DMS114 treated with DMSO at 0.1 percent for 48 hours (cell line): ENCODE data around the gene ACOXL.

Source experiments
- DNase-seq: peaks from one replicate; lab custom pipeline; 2025; ENCODE audit not compliant: unreplicated experiment; lab: John Stamatoyannopoulos, UW

Gene ACOXL

DNA sequence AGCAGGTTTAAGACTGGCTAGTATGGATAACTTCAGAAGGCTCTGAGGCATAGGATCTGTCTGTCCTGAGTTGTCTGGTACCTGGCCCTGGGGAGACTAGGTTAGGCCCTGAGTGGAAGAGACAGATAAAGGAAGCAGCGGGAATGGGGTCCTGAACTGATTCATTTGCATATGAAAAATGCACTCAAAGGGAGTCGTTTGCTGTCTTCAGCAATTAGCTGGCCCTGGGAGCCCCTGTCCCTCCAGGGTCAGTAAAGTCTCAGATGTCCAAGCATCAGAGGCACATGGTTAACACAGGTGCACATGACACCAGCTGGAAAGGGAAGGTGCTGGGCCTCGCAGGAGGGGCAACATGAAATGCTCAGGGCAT, 172.4 kb downstream of the ACOXL start:
- no peak for DNase-seq

DNA sequence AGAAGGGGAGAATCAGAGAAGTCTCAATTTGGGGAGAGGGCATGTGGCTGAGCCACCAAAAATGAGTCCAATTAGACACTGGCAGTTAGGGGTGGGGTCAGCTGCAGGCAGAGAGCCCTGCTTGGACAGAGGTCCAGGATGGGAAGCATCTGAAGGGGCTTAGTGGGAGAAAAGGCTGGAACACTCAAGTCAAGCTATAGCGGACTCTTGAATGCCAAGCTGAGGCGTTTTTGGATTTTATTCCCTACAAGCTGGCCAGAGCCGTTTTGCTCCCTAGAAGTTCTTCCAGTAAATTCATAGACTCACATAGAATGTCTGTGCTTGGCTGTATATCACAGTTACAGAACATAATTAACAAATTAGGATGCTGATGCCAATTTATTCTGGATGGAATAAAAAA, 172.8 kb downstream of the ACOXL start:
- DNase-seq = no peak

DNA sequence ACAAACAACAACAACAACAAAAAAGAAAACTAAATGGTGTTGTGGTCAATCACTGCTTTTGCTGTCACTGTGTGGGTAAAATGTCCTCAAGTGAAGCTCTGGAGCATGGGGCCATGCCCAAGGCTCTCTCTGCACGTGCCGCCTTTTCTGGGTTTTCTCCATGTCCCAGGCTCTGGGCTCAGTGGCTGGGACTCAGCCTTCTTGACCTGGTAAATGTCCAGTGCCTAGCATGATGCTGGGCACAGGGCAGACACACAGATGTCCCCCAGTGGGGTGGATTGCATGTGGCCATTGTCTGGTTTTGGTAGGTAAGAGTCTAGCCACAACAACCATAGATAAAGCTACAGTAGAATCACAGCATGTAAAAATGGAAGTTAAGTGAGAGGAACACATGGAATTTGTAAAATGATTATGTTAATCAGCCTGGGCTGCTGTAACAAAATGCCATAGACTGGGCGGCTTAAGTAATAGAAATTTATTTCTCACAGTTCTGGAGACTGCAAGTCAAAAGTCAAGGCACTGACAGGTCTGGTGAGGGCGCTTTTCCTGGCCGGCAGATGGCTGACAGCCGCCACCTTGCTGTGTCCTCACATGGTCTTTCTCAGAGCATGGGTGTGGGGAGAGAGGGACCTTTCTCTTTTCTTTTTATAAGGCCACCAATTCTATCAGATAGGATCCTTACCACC, 174.4 kb downstream of the ACOXL start:
- no peak for DNase-seq

DNA sequence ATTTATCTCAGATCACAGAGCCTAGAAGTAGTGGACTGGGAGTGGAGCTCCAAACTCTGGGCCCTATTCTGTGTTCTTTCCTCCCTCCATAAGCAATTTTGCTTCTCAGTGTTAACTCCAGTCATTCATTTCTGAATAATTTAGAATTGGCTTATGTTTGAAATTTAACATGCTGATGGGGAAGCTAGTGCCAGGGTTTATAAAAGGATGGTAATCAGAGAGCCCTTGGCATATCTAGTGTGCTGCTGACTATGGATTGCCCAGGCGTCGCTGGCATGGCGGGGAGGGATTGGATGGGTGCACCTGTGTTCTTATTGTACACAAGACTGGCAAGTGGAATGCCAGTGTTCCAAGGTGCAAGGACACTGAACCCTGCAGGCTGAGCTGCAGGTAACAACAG, 177.1 kb downstream of the ACOXL start:
- no peak for DNase-seq

DNA sequence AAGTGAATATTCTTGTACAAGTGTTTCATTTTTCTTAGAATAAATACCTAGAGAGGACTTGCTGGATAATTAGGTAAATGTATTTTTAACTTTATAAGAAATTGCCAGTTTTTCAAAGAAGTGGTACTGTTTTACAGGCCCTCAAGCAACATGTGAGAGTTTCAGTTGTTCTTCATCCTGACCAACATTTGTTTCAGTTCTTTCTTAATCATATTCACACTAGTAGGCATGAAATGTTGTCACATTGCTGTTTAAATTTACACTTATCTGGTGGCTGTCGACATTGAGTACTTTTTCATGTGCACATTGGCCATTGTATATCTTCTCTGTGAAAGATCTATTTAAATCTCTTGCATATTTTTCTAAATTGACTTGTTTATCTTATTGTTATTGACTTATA, 178.1 kb downstream of the ACOXL start:
- no peak for DNase-seq

DNA sequence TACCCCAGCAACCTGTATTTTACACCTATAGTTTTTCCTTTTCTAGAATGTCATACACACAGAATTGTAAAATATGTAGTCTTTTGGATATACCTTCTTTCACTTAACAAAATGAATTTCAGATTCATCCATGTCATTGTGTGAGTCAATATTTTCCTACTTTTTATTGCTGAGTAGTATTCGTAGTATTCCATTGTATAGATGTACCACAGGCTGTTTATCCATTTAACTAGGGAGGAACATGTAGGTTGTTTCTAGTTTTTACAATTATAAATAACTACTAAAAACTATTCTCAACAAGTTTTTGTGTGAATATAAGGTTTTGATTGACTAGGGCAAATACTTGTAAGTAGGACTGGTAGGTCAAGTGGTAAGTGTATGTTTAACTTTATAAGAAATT, 187.4 kb downstream of the ACOXL start:
- no peak for DNase-seq

DNA sequence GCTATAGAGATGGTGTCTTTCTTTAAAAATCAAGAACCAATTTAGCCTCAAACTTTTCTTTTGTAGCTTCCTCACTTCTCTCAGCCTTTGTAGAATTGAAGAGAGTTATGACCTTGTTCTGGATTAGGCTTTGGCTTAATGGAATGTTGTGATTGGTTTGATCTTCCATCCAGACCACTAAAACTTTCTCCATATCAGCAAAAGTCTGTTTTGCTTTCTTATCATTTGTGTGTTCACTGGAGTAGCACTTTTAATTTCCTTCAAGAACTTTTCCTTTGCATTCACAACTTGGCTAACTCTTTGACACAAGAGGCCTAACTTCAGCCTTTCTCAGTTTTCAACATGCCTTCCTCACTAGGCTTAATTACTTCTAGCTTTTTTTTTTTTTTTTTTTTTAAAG, 193.1 kb downstream of the ACOXL start:
- no peak for DNase-seq

DNA sequence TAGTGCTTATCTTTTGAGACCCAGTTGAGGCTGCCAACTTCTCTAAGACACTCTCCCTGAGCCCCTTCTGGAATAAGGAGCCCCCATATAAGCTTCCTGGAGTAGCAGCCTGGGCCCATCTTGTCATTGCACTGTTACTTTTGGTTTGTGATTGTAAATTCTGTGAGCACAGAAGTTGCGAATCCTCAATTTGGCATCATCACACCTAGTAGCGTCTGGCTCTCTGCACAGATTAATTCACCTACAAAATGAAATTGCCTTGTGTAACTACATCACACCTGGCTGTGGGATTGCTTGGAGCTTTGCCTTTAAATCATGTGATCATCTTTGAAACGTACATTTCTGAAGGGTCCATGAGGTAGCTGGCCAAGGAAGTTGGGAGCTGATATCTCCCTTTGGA, 195.2 kb downstream of the ACOXL start:
- DNase-seq = no peak

DNA sequence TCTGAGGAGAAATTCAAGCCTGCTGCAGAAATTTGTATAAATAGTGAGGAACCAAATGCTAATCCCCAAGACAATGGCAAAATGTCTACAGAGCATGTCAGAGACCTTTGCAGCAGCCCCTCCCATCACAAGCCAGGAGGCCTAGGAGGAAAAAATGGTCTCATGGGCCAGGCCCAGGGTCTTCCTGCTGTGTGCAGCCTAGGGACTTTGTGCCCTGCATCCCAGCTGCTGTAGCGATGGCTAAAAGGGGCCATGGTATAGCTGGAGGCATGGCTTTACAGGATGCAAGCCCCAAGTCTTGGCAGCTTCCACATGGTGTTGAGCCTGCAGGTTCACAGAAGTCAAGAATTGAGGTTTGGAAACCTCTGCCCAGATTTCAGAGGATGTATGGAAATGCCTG, 197.2 kb downstream of the ACOXL start:
- no peak for DNase-seq

DNA sequence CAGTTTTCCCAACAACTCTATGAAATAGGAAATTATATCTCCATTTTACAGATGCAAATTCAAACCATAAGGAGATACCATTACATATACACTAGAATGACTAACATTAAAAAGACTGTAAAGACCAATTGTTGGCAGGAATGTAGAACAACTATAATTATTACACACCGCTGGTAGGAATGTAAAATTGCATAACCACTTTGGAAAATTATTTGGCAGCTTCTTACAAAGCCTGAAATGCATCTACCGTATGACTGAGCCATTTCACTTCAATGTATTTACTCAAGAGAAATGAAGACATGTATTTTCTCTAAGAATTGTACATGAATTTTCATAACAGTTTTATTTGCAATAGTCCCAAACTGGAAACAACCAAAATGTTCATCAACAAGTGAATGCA, 199.3 kb downstream of the ACOXL start:
- DNase-seq = no peak

DNA sequence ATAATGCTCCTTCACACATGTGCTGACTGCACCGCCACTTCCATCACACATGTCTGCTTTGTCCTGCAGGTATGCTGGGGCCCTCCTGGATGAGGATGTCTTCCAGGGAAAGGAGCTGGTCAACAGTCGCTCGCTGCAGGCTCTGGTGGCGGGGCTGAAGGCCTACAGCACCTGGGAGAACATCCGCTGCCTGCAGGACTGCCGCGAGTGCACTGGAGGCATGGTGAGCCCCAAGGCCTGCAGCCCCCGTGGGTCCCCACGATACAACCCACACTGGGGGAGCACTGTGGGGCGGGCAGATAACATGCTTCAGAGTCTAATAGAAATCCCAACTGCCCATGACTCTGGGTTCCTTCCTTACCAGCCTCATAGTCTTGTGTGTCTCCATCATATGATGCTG, 201.0 kb downstream of the ACOXL start:
- DNase-seq = no peak

DNA sequence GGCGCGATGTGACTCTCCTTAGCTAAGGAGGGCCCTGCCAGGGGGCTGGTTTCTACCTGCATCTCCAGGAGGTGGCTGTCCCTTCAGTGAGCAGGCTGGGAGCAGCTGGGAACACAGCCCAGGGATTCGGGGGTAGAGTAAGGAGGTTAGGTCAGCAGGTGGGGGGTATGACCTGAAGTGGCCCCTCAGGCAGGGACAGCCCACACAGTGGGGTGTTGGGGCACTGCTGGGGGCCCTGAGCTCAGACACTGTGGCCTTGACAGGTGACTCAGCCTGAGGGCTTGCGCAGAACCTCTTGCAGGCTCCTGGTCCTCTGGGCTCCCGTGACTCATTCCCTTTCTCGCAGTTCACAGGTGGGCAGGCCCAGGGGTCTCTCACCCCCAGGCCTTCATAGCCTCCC, 202.6 kb downstream of the ACOXL start:
- DNase-seq = no peak

DNA sequence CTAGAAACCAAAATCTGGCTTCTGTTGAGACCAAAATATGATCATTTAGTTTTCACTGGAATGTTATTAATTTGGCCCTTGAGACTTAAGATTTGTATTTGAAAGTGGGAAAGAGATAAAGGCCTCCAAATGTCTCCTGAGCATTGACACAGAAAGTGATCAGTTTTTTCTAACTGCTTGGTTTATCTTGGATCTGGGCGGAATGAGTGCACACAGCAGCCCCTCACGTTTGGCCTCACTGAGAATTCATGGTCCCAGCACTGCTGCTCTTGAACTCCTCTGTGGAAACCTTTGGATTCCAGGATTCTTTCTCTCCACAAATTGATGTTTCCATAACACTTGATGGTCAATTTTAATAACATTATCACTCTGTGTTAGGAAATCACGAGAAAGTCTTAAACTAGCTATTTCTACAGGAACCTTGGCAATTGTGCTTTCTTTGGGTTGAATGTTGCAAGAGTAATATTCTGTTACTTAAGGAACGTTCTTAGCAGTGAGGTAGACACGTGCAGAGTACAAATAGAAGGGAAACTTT, 208.1 kb downstream of the ACOXL start:
- no peak for DNase-seq

DNA sequence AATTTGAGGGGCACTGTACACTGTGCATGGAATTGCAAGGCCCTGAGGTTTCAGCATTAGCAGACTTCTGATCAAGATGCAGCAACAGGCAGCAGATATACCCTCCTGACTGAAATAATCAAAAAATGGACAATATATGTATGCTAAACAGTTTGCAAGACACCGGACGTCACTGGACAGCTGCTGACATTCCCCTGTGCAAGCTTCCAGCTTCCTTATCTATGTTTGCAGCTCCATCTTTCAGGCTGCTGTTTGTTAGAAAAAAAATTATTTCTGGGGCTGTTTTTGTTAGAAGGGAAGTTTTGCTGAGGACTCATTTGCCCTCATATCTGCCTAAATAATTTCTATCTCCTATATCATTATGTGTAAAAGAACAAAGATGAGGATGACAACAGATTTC, 208.9 kb downstream of the ACOXL start:
- DNase-seq = no peak

DNA sequence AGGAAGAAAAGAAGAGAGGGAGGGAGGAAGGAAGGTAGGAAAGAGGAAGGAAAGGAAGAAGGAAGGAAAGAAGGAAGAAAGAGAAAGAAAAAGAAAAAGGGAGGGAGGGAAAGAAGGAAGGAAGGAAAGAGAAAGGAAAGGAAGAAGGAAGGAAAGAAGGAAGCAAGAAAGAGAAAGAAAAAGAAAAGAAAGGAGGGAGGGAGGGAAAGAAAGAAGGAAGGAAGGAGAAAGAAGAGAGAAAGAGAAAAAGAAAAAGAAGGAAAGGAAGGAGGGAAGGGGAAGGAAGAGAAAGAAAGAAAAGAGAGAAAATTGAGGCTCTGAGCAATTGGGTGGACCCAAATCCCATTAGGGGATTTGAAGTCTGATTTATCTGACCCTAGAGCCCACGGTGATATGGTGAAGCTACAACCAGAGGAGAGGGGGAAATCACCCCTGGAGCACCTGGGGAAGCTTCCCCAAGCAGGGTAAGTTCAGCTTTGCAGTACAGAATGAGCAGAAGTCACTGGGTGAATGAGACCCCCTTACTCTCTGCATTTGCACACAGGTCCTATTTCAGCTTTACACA, 210.8 kb downstream of the ACOXL start:
- DNase-seq = no peak

DNA sequence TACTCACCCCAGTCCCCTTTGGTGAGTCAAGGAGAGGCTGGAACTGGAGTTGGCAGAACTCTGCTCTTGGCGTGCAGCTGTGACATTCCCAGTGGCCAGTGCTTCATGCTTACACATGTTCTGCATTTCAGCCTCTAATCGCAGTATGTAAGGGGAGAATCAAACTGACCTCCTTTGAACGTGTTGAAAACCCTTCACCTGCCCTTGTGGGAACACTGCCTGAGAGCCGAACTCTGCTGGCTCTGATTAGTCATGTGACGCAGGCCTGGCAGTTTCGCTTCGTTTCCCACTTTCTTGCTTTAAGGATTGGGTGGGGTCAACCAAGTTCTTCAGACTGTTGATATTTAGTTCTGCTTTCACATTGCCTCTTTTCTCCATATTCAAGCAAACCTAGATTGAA, 214.5 kb downstream of the ACOXL start:
- no peak for DNase-seq

DNA sequence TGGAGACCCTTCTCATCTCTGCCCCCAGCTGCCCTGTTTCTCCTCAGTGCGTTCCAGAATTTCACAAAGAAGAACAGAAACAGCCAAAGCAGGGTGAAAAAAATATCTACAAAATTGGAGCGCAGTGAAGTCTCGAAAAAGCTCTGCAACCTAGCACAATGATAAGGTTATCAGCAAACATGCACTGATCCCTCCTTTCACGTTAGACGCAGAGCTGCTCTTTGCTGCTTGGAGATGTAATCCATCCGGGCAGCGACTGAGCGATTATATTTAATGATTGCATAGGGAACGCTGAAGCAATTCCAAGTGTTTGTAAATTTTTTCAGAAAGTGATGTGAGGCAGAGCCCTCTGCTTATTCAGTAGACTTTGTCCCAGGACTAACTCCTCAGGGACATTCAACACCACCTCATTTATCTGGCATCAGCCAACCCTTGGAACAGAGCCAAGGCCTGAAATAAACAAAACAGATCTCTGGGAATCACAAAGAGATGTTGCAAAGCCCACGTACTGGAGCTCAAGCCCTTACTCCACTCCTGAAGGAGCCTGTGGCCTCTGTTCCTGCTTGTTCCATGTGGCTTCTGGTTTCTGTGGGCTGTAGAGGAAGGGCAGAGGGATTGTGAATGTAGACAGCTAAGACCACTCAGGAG, 215.8 kb downstream of the ACOXL start:
- DNase-seq = no peak

DNA sequence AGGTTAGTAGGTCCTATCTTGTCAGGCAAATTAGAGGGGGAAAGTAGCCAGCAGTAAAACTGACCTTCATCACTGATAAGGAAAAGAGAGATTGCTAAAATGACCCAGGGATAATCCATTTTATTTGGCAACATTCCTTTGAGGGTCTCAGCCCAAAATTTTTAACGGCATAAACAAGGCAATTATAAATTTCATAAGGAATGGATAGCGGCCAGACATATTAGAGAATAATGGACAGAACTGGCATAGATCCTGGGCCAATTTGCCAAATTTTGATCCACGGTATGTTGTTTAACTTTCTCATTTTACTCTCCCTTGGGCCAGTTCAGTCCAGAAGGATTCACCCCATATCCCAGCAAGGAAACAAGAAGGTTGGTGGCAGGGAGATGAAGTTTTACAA, 217.9 kb downstream of the ACOXL start:
- no peak for DNase-seq

DNA sequence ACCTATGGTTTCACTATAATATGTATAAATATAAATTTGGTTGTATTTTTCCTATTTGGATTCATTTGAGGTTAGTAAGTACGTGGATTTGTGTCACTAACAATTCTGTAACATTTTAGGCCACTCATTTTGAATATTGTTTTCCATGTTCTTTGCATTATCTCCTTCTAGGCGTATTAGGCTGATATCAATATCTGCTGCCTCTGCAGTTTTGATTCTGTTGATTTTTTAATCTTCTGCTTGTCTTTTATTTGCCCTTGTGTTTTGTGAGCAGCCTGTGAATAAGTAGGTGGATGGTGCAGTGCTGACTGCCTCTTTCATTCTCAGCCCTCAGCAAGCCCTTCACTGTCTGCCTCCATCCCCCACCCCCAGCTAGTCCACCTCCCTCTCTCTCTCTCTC, 222.7 kb downstream of the ACOXL start:
- DNase-seq = no peak

DNA sequence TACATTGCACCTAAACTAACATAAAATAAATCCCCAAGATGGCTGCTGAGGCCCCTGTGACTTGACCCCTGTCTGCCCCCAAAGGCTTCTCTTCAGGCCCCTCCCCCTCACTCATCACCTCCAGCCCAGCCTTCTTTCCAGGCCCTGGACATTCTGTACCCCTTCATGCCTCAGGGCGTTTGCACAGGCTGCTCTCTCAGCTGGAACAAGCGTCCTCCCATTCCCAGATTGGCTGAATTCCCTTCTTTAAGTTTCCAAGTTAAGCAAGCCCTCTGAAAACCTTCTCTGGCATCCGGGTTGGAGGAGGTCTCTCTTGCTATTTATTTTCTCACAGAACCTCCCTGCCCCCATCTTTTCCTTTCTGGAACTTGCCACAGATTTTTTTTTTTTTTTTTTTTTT, 223.2 kb downstream of the ACOXL start:
- no peak for DNase-seq

DNA sequence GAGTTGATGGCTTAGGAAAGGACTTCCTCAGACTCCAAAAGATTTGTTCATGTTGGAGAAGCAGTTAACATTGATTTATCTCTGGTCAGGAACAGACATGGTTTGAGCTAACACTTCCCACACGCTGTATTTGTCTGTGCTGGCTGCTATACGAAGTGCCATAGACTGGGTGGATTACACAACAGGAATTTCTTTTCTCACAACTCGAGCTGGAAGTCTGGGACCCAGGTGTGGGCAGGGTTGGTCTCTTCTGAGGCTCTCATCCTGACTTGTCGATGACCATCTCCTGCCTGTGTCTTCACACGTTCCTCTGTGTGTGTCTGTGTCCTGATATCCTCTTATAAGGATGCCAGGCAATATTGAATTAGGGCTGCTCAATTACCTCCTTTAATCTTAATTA, 224.9 kb downstream of the ACOXL start:
- no peak for DNase-seq

DNA sequence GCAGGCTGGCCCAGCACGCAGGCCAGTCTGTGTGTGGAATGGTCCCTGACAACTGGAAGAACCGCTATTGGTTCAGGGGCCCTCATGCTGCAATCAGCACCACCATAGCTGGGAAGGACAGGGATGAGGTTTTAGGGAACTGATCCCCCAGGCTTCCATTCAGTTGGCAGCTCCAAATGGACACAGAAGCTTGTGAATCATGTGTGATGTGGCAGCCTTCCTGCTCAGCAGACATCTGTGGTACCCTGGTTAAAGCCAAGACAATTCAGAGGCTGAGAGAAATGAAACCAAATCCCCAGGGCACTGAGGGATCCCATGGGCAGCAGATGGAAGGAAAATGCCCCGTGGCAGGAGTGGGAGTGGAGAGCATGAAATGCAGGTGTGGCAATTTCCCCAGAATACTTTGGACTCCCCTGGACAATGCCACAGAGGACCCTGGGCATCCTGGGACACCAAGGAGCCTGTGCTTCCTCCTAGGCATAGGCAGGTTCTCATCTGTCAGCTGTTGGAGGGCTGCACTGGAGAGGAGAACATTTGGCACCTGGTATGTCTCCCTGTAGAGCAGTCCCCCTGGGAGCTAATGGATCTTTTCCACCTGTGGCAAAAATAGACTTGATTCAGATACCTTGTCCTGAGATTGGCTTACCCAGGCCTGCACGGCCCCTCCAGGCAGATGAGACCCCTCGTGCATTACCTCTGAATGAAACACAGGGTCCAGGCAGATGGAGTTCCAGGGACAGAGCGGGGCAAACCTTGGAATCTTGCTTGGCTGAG, 226.2 kb downstream of the ACOXL start:
- no peak for DNase-seq
